AG04450 (cell line): ENCODE results near the gene DEGS2. TPM values are rescaled to one million over a fixed set of nuclear protein-coding genes. Genes with fewer than 3 reads are reported as not detected.

Experiments used
- CTCF ChIA-PET: fragments of 300-600, 350-600 bp; formaldehyde crosslinking; extraction: SDS; loops from one replicate; lab custom pipeline; 2022; ENCODE audit warnings: antibody characterized with exemption, inconsistent platforms; lab: Charles Lee
- POLR2A ChIA-PET: fragments of 350-600 bp; formaldehyde crosslinking; extraction: SDS; loops from one replicate; lab custom pipeline; 2021; ENCODE audit warnings: antibody characterized with exemption, inconsistent platforms; lab: Yijun Ruan, JAX
- DNase-seq: peaks from one replicate; pipeline ENCODE4 v3.0.0-alpha.2; 2011; ENCODE audit warnings: low read depth, low spot score
- H3K27ac ChIP-seq: one replicate; pipeline ENCODE4 v1.5.1; 2012; ENCODE audit warnings: low read depth, low read length, control low read depth
- H3K27me3 ChIP-seq: one replicate; pipeline ENCODE4 v1.6.0; 2012; ENCODE audit warnings: low read length; ENCODE audit not compliant: control insufficient read depth, insufficient read depth
- H3K4me3 ChIP-seq: 2 replicates; pipeline ENCODE4 v1.5.1; 2011; ENCODE audit warnings: mild to moderate bottlenecking, low read depth, low read length, control low read depth
- H3K9me3 ChIP-seq: 2 replicates; pipeline ENCODE4 v1.5.1; 2012; ENCODE audit warnings: low read length; ENCODE audit not compliant: control insufficient read depth, insufficient read depth
- CTCF ChIP-seq: IDR thresholded peaks from 2 replicates; pipeline ENCODE4 v1.5.1; 2011; ENCODE audit warnings: low read depth, low read length, control low read depth, inconsistent platforms
- polyA plus RNA-seq: library from polyadenylated mRNA; depleted of rRNA; stranded (reverse); fragments of >200 nt; gene quantifications from 2 replicates; pipeline ENCODE4 v1.2.3, GENCODE V29; 2011

Gene DEGS2
- polyA plus RNA-seq, 1 experiment = not detected

- Histone ChIP-seq H3K4me3 (no peak overlapping the region), H3K27ac (no peak overlapping the region), H3K27me3 (no peaks in the 10 kb centered on the region), H3K9me3 (no peaks in the 10 kb centered on the region)
- CTCF ChIA-PET = interaction anchor here (0.7 to 5.0 kb wide), 6 partner anchors 77 to 134 kb away, joined by 3 to 33 read pairs (median 4); no protein-coding TSS in a partner anchor
- no peak for TF ChIP-seq CTCF
- POLR2A ChIA-PET = interaction anchor here (0.8 kb wide), 1 partner anchor 120 kb away, joined by 4 read pairs; no protein-coding TSS in a partner anchor
- no peak for DNase-seq
These were observed 56.0 kb downstream of the DEGS2 start for GRCh38 chr14:100103250-100104005.

- POLR2A ChIA-PET = no interaction called here
- Histone ChIP-seq H3K27ac (no peak overlapping the region), H3K4me3 (no peak overlapping the region), H3K9me3 (no peaks in the 10 kb centered on the region), H3K27me3 (no peaks in the 10 kb centered on the region)
- CTCF ChIA-PET = interaction anchor here (5.0 kb wide), 1 partner anchor 120 kb away, joined by 33 read pairs; no protein-coding TSS in a partner anchor
- no peak for DNase-seq
- no peak for TF ChIP-seq CTCF
These were observed 57.2 kb downstream of the DEGS2 start for GRCh38 chr14:100102156-100102785.

- Histone ChIP-seq H3K27me3 (no peaks in the 10 kb centered on the region), H3K4me3 (no peak overlapping the region), H3K27ac (no peak overlapping the region), H3K9me3 (no peaks in the 10 kb centered on the region)
- DNase-seq = no peak
- ChIA-PET POLR2A (no interaction called here), CTCF (interaction anchor here (0.6 to 1.9 kb wide), 5 partner anchors 8 to 153 kb away, joined by 4 to 18 read pairs (median 6); no protein-coding TSS in a partner anchor)
- TF ChIP-seq CTCF = no peak
These were observed 59.3 kb downstream of the DEGS2 start for GRCh38 chr14:100100032-100100703.

- no peak for TF ChIP-seq CTCF
- POLR2A ChIA-PET = no interaction called here
- no peaks in the 10 kb centered on the region for H3K9me3 ChIP-seq
- no peak overlapping the region for H3K27ac ChIP-seq
- H3K4me3 ChIP-seq = no peak overlapping the region
- DNase-seq = no peak
- CTCF ChIA-PET = interaction anchor here (1.7 to 2.4 kb wide), 2 partner anchors 10 to 115 kb away, joined by 6 to 18 read pairs; no protein-coding TSS in a partner anchor
- H3K27me3 ChIP-seq = no peaks in the 10 kb centered on the region
These were observed 61.3 kb downstream of the DEGS2 start for GRCh38 chr14:100098171-100098570.
